ENCODE measurements around the gene PAK4. TPM values are rescaled to one million over a fixed set of nuclear protein-coding genes. Genes with fewer than 3 reads are reported as not detected.
"Not testable (repeated sequence)": the region's sequence is repeated elsewhere in the genome, so short reads cannot be mapped to it uniquely, and the experiment has no call there.

Gene PAK4
- polyA plus RNA-seq (ENCODE audit: insufficient read length in 10 of 10): 10 to 100 TPM; 13.0 to 22.3 (median 16.8) TPM
- long read RNA-seq, donor 1, partial matches to known transcripts: 0 of 5 reads
- long read RNA-seq, donor 1, other reads (novel, unspliced or antisense): 5 of 5 reads
- long read RNA-seq, donor 2: 0 reads
- long read RNA-seq, donor 3: 0 reads
- long read RNA-seq, donor 4, partial matches to known transcripts: 0 of 1 reads
- long read RNA-seq, donor 4, other reads (novel, unspliced or antisense): 0 of 1 reads
- long read RNA-seq, donor 5: 0 reads
- long read RNA-seq, donor 6, partial matches to known transcripts: 0 of 4 reads
- long read RNA-seq, donor 6, other reads (novel, unspliced or antisense): 0 of 4 reads
- long read RNA-seq, donor 7, full-length matches to known transcripts: 1 of 1 reads
- long read RNA-seq, donor 7, partial matches to known transcripts: 0 of 1 reads
- long read RNA-seq, donor 7, other reads (novel, unspliced or antisense): 0 of 1 reads
- long read RNA-seq, donor 8: 0 reads
- long read RNA-seq, donor 9: 0 reads

GRCh38 chr19:39125554-39126311, at the start of gene PAK4:
Gene PAK4, plus strand, starts transcription at chr19:39125786. Its CDS starts 43,768 bp downstream, at chr19:39169554.
- DNase-seq: peak; percentile 98 to 99 (median 98)

GRCh38 chr19:39077323-39077722, 48.3 kb upstream of the PAK4 start:
- no peak for DNase-seq

- peak in 1 of 3 donors; percentile 81 for DNase-seq
Measured at GRCh38 chr19:39078436-39079200, 47.0 kb upstream of the PAK4 start.

GRCh38 chr19:39080431-39080830, 45.2 kb upstream of the PAK4 start:
- no peak for DNase-seq

DNA sequence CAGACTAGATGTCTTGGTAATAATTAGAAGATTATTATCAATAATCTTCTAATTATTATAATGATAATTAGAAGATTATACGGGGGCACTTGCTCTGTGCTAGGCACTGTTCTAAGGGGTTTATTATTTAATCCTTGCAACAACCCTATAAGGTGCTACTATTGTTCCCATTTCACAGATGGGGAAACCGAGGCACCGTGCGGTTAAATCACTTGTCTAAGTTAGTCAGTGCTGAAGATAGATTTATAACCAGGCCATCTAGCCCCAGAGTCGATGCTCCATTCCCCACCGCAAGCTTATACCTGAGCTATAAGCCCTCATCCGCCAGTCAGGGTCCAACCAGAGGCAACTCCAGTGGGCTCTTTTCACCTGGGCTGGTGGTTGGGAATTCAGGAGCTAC, 43.4 kb upstream of the PAK4 start:
- DNase-seq: no peak

GRCh38 chr19:39082745-39083598, 42.6 kb upstream of the PAK4 start:
- peak in 1 of 3 donors; percentile 14 for DNase-seq

GRCh38 chr19:39083599-39083982, 42.0 kb upstream of the PAK4 start:
- DNase-seq: no peak

DNA sequence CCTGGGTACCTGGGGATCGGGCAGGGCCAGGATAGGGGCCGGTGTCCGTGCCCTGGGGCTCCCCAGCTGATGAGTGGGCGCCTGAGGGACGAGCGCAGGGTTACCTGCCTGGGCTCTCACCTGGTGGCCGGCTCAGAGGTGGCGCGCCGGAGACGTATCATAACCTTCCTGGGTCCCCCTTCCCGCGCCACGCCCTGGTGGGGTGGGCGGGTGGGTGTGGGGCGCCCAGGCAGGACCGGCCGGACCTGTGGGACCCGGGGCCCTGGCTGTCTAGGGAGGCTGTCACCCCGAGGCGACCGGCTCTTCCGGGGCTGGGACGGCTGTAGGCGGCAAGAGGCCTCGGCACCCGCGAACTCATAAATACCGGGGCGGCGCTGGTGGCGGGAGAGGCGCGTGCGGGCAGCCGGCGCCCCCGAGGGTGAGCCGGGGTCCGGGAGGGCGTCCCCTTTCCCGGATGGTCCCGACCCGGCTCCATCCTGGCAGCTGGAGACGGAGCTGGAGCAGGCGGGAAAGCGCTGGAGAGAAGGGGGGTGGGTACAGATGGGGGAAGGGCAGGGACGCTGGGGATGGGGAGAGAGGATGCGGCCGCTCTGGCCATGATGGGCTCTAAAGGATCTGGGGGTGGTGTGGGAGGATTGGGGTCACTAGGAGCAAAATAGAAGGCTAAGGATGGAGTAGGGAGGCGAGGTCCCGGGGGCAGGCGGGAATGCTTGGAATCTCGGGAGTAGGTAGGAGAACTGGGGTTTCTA, 41.4 kb upstream of the PAK4 start, which contains the start of gene ACP7:
Gene ACP7, plus strand, starts transcription at position 386 of the 749 bp plus-strand sequence. CDS start 902 bp downstream, outside the sequence.
- no peak for DNase-seq

DNA sequence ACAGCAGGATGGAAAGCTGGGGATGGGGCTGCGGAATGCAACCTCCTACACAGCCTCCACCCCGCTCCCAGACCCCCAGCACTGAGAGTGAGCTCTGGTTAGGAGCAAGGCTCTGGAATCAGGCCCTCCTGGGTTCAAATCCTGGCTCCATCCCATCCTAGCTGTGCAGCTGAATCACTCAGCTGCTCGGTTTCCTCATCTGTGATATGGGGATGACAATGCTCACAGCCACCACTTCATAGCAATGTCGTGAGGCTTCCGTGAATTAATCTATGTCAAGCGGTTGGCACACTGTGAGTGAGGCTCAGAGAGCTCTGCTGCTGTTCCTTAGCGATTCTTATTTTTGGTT, 40.9 kb upstream of the PAK4 start:
- DNase-seq: no peak

GRCh38 chr19:39085392-39085791, 40.2 kb upstream of the PAK4 start:
- no peak for DNase-seq

GRCh38 chr19:39086386-39086785, 39.2 kb upstream of the PAK4 start:
- DNase-seq: no peak

DNA sequence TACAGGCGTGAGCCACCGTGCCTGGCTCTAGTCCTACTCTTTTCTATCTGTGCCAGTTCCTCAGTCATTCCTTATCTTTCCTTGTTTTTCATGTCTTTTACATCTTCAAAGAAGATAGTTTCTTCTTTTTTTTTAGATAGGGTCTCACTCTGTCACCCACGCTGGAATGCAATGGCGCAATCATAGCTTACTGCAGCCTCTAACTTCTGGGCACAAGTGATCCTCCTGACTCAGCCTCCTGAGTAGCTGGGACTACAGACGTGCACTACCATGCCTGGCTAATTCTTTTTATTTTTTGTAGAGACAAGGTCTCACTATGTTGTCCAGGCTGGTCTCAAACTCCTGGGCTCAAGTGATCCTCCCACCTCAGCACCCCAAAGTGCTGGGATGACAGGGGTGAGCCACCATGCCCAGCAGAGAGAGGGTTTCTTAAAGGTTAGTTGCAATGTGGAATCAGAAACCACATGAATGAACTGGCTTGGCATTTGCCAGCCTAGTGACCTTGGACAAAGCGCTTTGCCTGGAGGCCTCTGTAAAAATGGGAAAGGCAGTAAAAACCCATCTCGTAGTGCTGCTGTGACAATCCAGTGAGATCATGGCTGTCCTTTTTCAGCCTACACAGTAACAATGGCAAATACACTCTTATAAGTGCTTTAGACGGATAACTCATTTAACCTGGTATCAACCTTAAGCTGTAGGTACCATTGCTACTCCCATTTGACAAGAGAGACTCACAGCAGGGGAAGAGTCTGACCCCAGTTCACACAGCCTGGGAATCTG, 37.5 kb upstream of the PAK4 start:
- DNase-seq: no peak

- DNase-seq: not testable (repeated sequence)
Measured at GRCh38 chr19:39090016-39090415, 35.6 kb upstream of the PAK4 start.

GRCh38 chr19:39090881-39091280, 34.7 kb upstream of the PAK4 start:
- DNase-seq: no peak

- not testable (repeated sequence) for DNase-seq
Measured at GRCh38 chr19:39095799-39096540, 29.6 kb upstream of the PAK4 start.

DNA sequence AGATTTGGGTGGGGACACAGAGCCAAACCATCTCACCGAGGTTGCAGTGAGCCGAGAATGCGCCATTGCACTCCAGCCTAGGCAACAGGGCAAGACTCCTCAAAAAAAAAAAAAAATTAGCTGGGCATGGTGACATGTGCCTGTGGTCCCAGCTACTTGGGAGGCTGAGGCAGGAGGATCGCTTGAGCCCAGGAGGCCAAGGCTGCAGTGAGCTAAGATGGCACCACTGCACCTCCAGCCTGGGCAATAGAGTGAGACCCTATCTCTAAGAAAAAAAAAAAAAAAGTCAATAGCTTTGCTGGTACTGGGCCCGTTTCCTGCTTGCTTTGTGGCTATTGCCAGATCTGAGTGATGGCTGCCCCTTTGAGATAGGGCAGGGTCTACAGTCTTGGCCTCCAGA, 28.3 kb upstream of the PAK4 start:
- DNase-seq: no peak

- DNase-seq: no peak
Measured at GRCh38 chr19:39097721-39098120, 27.9 kb upstream of the PAK4 start.
